Hematopoietic multipotent progenitor cell treated with erythropoietin and hydrocortisone succinate and interleukin-3 and kit ligand, for 17 days (in vitro differentiated cells): ENCODE data around the gene BABAM1.

Experiments used
- DNase-seq: peaks from one replicate; pipeline ENCODE4 v3.0.0-alpha.2; 2015; ENCODE audit warnings: low spot score

The BABAM1 gene

DNA sequence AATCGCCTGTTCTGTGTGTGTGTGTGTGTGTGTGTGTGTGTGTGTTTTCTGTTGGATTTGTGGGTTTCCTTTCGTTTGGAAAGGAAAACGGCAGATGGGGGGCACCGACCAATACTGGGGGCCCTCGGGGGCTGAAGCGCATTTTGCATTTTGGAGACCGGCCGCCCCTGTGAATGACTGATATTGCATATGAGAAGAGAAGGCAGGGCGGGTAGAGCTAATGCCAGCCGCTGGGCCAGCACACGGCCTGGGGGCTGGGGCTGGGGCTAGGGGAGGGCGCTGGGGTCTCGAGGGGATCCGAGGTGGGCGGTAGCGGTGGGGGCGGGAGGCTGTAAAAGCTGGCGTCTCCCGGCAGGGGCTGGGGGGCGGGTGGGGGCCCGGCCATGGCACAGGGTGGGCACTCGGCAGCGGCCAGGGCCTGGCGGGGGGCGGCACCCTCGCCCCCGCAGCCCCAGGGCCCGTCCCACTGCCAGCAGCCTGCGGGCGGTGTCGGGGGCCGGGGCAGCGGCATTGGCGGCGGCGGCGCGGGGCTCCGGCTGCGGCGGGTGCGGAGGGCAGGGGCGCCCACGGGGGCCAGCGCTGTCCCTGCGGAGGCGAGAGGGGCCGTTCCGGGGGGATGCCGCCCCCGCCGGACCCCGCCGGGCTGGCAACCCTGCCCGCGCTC, 56.2 kb downstream of the BABAM1 start:
- no peak for DNase-seq

GRCh38 chr19:17323964-17324332, 56.7 kb downstream of the BABAM1 start:
- DNase-seq: no peak

- no peak for DNase-seq
Measured at GRCh38 chr19:17324357-17325114, 57.3 kb downstream of the BABAM1 start.

DNA sequence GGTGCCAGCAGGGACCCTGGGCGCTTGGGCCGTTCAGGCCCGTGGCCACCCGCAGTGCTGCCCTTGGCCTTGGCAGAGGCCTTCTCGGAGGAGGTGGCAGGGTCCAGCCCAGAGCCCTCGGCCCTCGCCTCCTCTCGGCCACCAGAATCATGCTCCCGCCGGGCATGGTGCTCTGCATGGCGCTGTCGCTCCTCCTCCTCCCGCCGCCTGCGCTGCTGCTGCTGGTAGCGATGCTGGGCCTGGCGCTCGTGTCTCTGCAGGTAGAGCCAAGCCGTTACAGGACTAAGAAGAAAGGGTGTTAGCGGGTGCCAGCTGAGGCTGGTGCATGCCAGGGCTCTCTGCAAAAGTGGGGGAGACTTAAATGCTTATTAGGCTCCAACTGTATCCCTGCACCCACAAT, 57.9 kb downstream of the BABAM1 start:
- no peak for DNase-seq

DNA sequence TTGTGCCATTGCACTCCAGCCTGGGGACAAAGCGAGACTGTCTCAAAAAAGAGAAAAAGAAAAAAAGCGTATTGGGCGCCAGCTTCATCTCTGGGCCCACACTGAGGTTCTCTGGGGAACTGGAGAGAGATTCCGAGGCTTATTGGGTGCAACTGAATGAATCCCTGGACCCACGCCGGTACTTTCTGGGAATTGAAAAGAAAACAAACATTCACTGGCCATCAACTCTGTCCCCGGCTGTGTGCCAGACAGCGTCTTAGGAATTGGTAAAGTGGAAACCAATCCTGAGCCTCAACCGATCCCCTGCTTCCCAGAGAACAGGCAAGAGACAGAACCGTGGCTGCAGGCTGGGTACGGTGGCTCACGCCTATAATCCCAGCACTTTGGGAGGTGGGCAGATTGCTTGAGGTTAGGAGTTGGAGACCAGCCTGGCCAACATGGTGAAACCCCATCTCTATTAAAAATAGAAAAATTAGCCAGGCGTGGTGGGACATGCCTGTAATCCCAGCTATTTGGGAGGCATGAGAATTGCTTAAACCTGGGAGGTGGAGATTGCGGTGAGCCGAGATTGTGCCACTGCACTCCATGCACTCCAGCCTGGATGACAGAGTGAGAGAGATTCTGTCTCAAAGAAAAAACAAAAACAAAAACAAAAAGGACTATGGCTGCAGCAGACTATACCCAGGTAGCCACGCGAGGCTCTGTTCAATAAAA, 58.8 kb downstream of the BABAM1 start:
- DNase-seq: no peak

GRCh38 chr19:17326595-17326966, 59.3 kb downstream of the BABAM1 start:
- DNase-seq: no peak

DNA sequence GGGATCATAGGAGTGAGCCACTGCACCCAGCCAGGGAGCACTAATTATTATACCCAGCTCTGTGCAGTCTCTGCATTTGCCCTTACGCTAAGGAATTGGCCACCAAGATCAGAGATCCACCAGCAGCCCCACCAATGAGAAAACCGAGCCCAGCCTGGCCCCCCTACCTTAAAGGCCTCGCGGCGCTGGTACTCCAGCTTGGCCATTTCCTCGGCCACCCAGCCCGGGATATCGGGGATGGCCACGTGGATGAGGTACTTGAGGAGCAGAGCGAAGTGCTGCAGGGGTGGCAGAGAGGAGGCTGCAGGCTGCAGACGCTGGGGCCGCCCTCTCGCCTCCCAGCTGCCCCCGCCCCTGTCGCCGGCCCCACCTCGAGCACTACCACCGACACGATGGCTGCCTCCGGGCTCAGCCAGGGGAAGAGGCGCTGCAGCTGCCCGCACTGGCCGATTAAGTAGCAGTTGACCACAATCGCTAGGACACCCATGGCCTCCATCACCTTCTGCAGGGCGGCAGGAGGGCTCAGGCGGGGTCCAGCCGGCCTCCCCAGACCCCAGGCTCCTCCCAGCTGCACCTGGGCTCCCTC, 59.9 kb downstream of the BABAM1 start:
- no peak for DNase-seq

GRCh38 chr19:17327654-17328516, 60.6 kb downstream of the BABAM1 start:
- DNase-seq: no peak
